ENCODE data around the gene FRYL. TPM values are rescaled to one million over a fixed set of nuclear protein-coding genes. Genes with fewer than 3 reads are reported as not detected.
"Not testable (repeated sequence)": the region's sequence is repeated elsewhere in the genome, so short reads cannot be mapped to it uniquely, and the experiment has no call there.

FRYL gene
- total RNA-seq, 1 donor from 2014 or later: 36.2 TPM

DNA sequence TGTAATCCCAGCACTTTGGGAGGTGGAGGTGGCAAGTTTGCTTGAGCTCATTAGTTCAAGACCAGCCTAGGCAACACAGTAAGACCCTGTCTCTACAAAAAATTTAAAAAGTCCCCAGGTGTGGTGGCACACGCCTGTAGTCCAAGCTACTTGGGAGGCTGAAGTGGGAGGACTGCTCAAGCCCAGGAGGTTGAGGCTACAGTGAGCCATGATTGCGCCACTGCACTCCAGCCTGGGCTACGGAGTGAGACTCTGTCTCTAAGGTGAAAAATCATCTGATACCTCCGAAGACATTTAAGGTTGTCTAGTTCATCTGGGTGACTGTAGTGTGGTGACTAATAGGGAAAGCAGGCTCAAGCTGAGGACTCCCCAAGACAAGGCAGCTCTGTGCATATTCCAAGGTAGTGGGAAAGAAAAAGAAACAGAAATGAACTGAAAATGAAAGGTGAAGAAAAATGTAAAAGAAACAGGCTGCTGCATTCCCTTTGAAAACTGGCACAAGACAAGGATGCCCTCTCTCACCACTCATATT lies 23.3 kb downstream of the FRYL start:
- DNase-seq (ENCODE audit: missing footprints) (no peak), ATAC-seq (no peak)
- intact Hi-C loops (cut with DNase I): no loop called here

DNA sequence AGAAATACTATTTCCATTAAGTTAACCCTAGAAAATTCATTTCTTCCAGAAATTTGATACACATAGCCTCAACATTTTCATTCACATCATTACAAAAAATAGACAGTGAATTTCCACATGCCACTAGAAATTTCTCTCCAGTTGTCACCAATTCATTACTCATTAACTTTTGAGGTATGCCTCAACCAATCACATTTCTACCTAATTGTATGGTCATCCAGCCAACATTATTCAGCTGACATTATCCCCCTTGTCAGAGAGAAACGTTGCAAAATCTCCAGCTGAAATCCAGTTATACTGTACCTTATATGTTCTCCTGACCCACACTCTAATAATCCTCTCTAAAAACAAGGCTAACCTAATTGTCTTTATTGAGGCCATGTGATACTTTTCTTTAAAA lies 24.8 kb downstream of the FRYL start:
- DNase-seq (ENCODE audit: missing footprints) (no peak), ATAC-seq (no peak)

DNA sequence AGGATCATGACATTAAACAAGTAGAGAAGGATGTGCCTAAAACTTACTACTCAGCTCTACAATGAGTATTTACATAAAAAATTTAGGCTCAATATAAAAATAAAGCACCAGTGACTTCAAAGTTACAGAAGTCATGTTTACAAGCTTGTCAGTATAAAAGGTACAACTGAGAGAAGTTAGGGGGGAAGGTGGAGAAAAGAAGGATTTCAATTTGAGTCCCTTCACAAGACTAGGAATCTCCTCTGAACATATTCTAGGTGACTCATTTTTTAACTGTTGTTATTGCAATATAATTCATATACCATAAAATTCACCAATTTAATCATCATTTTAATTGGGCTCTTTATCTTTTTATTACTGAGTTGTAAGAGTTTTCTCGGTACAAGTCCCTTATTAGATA lies 26.9 kb downstream of the FRYL start:
- intact Hi-C loops (cut with DNase I): no loop called here
- no peak for DNase-seq (ENCODE audit: missing footprints)
- ATAC-seq: no peak

More for the DNA sequence above, 24.8 kb downstream of the FRYL start:
- intact Hi-C loops (cut with DNase I): no loop called here

DNA sequence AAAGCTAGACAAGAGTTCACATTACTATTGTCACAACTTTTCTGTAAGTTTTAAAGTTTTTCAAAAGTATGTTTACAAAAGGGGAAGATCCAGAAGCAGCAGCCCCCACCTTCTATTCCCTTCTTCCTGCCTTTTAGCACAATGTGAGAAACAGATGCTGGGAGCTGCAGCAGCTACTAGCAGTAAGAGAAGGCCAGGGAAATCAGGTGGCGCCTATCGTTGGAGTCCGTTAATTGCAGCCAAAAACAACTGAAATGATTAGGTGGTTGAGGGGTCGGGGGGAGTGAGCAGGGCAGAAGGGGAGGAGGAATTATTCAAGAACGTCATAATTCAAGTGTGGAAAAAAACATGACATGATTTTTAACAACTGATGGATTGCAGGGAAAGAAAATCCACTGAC lies 27.4 kb downstream of the FRYL start:
- DNase-seq (ENCODE audit: missing footprints) (no peak), ATAC-seq (no peak)
- intact Hi-C loops (cut with DNase I): no loop called here

DNA sequence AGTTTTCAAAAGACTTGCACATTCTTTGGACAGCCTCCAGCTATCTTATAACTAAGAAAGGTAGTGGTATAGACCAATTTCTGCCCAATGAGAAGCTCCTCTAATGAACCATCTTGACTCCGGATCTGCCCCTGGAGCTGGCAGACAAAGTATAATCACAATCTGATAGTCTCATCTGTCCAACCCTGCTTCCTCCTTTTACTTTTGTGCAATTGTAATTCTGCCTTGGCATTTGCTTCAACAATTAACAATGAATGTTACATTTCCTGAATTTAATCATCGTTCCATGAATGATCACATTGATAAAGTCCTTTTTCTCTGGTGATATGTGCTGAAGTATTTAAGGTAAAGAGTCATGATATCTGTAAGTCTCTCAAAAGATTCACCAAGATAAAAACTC lies 27.8 kb downstream of the FRYL start:
- DNase-seq (ENCODE audit: missing footprints) (no peak), ATAC-seq (no peak)
- intact Hi-C loops (cut with DNase I): no loop called here

DNA sequence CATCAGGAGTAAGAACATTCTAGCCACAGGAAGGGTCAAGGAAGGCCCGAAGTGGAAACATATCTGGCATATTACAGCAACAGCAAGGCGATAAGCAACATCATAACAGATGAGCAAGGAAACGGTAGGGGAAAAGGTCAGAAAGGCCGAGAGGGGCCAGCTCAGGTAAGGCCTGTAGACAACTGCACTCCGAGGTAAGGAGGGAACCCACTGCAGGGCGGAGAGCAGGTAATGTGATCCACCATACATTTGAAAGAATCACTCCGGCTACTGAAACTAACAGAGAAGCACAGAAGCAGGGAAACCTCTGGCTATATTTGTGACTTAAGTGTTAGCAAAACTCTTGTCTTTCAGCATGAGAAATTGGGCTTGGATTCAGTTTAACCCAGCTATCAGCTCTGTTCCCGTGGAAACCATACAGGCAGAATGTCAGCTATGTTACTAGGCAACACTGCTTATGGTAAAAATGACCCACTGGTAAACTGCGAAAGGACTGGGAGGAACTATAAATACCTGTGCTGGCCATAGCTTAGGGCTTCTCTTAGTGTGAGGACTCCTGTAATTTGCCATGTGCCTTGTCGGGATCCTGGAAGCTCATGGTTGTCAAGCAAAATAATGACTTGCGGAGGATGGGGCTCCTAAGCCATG lies 31.0 kb downstream of the FRYL start:
- no peak for DNase-seq (ENCODE audit: missing footprints)
- intact Hi-C loops (cut with DNase I): no loop called here
- peak; percentile 82 for ATAC-seq

DNA sequence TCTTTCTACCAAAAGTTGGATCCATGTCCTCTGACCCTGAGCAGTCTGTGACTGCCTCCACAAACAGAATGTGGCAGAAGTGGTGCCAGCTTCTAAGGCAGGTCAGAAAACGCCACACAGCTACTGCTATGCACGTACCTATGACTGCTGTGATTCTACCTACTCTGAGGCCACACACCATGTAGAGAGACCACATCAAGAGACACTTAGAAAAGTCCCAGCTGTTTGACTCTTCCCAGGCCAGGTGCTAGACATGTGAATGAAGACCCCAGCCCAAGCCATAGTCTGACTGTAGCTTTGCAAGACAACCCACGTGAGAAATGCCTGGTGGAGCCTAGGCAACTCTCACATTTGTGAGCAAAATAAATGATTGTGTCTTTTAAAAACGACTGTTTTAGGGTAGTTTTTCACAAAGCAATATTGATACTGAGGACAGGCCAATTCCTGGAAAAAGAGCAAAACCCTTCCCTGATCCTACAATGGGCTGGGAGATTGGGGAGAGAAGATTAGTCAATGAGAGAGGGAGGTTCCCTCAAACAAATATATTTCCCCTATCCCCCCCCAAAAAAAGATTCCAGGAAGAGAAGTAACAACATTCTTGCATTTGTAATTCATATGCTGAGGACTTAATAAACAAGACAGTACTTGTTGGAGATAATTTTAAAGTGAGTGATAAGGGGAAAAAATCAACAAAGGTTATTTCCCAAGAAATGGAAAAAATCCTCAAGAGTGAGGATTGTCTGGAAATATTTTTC lies 33.3 kb downstream of the FRYL start:
- no peak for ATAC-seq
- DNase-seq (ENCODE audit: missing footprints): no peak
- intact Hi-C loops (cut with DNase I): no loop called here

DNA sequence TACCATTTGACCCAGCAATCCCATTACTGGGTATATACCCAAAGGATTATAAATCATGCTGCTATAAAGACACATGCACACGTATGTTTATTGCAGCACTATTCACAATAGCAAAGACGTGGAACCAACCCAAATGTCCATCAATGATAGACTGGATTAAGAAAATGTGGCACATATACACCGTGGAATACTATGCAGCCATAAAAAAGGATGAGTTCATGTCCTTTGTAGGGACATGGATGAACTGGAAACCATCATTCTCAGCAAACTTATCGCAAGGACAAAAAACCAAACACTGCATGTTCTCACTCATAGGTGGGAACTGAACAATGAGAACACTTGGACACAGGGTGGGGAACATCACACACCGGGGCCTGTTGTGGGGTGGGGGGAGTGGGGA lies 34.9 kb downstream of the FRYL start:
- ATAC-seq; intact Hi-C loops (cut with DNase I); DNase-seq (ENCODE audit: missing footprints): not testable (repeated sequence)

DNA sequence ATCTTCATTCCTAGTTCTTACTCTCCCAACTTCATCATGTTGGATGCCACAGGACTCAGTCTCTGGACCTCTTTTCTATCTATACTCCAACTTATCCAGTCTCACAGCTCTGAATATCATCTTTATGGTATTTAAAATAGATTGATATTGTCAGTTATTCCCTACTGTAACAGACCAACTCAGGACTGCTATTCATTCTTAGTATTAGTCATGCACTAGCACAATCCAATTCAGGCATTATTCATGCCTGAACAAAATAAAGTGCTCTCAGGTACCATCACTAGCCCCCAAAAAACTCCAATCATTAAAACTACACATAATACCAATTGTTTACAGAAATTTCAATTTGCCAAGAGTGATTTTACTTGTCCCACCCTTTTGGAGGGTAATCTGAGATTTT lies 37.7 kb downstream of the FRYL start:
- DNase-seq (ENCODE audit: missing footprints): no peak
- intact Hi-C loops (cut with DNase I): no loop called here
- ATAC-seq: no peak

DNA sequence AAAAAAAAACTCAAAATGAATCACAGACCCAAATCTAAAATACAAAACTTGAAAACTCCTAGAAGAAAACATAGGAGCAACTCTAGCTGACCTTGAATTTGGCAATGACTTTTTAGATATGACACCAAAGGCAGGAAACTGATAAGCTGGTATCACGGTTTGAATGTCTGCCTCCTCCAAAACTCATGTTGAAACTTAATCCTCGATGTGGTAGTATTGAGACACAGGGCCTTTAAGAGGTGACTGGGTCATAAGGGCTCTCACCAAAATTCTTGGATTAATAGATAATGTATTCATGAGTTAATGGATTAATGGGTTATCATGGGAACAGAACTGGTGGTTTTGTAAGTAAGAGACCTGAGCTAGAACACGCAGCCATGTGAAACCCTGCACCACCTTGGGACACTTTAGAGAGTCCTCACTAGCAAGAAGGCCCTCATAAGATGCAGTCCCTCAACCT lies 40.5 kb downstream of the FRYL start:
- DNase-seq (ENCODE audit: missing footprints) (no peak), ATAC-seq (no peak)
- intact Hi-C loops (cut with DNase I): no loop called here

DNA sequence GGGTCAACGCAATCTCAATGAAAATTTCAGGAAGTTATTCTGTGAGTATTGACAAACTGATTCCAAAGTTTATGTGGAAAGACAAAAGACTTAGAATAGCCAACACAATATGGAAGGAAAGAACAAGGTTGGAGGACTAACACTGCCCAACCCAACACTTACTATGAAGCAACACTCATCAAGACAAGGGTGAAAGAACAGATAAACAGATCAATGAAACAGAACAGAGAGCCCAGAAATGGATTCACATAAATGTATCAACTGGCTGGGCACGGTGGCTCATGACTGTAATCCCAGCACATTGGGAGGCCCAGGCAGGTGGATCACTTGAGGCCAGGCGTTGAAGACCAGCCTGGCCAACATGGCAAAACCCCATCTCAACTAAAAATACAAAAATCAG lies 41.2 kb downstream of the FRYL start:
- intact Hi-C loops (cut with DNase I): no loop called here
- DNase-seq (ENCODE audit: missing footprints) (no peak), ATAC-seq (no peak)

DNA sequence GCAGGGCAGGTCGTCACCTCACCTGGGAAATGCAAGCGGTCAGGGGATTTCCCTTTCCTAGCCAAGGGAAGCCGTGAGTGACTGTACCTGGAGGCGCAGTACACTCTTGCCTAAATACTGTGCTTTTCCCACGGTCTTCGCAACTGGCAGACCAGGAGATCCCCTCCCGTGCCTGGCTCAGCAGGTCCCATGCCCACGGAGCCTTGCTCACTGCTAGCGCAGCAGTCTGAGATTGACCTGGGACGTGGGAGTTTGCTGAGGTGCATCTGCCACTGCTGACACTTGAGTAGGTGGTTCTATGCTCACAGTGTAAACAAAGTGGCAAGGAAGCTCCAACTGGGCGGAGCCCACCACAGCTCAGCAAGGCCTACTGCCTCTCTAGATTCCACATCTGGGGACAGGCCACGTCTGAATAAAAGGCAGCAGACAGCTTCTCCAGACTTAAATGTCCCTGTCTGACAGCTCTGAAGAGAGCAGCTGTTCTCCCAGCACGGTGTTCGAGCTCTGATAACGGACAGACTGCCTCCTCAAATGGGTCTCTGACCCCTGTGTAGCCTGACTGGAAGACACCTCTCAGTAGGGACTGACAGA lies 51.1 kb downstream of the FRYL start:
- intact Hi-C loops (cut with DNase I); DNase-seq (ENCODE audit: missing footprints); ATAC-seq: not testable (repeated sequence)

DNA sequence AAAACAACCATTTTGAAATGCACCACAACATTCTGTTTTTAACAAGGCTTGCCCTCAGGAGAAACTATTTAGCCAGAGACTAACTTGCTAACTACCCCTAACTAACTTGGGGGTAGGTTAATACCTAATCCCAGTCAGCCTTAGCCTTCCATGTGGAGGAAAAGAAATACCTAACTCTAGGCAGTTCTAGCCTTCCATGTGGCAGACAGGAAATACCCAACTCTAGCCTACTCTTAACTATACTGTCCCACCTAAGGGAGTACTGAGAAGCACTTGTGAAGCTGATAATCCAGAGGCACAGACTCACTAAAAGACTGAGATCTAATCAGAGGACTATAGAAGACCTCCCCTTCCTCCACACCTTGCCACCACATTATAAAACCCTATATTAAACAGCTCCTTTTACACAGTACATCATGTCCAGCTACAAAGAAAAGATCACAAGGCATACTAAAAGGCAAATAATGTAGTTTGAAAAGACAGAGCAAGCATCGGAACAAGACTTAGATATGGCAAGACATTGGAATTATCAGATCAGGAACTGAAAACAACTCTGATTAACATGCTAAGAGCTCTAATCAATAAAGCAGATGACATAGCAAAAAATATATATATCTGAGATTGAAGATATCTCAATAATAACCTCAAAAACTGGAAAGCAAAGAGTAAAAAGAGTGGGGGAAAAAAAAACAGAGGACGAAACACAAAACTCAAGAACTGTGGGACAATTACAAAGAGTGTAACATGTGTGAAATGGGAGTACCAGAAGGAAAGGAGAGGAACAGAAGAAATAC lies 52.2 kb downstream of the FRYL start:
- DNase-seq (ENCODE audit: missing footprints) (no peak), ATAC-seq (no peak)
- intact Hi-C loops (cut with DNase I): no loop called here

DNA sequence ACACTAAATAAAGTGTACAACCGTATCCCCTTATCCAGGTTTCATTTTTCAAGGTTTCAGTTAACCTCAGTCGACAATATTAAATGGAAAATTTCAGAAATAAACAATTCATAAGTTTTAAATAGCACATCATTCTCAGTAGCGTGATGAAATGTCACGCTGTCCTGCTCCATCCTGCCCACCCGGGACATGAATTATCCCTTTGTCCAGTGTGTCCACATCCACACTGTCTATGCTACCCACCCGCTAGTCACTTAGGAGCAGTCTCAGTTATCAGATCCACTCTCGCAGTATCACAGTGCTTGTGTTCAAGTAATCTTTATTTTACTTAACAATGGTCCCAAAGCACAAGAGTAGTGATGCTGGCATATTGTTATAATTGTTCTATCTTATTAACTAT lies 54.7 kb downstream of the FRYL start:
- ATAC-seq (no peak), DNase-seq (ENCODE audit: missing footprints) (no peak)
- intact Hi-C loops (cut with DNase I): no loop called here

DNA sequence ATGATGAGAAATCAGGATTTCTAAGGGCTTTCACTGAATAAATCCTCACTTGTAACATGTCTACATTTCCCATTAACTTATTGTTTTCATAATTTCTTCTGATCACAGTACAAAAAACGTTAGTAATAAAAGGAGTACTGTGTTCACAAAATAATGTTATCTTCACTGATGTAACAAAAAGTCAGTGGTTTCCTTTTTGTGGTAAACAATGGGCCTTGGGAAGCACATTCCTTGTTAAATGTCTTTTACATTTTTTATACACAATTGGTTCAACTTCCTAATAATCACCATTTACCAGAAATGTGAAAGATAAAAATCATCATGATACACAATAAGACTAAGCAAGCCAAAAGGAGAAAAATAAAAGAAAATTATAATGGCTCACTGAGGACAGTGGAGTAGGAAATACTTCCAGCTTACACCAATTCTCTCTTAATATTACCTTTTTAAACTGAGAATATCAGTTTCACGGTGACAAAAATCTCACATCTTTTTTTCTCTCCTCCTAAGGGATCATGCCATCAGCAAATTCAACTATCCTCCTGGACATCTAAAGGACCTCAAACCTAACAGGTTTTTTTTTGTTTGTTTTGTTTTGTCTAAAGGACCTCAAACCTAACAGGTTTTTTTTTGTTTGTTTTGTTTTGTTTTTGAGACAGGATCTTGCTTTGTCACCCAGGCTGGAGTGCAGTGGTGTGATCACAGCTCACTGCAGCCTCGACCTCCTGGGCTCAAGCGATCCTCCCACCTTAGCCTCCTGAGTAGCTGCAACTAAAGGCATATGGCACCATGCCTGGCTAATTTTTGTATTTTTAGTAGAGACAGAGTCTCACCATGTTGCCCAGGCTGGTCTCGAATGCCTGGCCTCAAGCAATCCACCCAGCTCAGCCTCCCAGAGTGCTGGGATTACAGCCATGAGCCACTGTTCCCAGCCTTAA lies 57.3 kb downstream of the FRYL start:
- DNase-seq (ENCODE audit: missing footprints) (no peak), ATAC-seq (no peak)
- intact Hi-C loops (cut with DNase I): no loop called here

DNA sequence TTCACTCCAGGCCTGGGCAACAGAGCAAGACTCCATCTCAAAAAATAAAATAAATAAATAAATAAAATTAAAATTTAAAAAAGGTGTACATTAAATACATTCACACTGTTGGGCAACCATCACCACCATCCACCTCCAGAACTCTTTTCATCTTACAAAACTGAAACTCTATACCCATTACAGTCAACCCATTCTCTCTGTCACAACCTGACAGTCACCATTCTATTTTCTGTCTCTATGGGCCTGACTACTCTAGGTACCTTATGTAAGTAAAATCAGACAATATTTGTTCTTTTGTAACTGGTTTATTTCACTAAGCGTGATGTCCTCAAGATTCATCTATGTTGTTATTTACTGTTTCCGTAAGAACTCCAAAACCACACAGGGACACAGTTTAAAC lies 59.6 kb downstream of the FRYL start:
- DNase-seq (ENCODE audit: missing footprints) (no peak), ATAC-seq (no peak)

DNA sequence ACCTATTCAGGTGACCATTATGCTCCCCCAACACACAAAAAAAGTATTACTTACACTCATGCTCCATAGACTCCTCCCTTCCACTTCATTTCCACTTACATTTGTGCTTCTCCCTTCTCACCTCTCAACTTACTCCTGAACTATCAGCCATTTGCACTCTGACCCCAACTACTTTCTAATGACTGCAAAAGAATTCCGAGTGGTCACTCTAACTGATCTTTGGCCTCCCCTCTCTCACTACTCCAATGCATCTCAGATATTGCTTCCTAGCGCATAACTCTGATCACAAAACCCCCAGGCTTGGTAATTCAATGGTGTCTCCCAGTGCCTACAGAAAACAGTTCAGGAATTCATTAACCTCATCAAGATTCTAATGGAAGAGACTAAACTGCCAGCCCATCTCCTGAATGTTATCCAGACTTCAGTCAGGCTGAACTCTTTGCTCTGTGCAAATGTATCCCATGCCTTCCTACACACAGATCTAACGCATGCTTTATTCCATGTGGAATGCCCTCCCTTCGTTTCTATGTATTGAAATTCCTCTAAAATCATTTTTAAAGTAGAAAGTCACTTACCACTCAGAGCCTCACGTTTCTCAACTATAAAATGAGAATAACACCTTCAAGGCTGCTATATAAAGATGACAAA lies 61.1 kb downstream of the FRYL start:
- DNase-seq (ENCODE audit: missing footprints) (no peak), ATAC-seq (no peak)
- intact Hi-C loops (cut with DNase I): no loop called here

More for the DNA sequence above, 59.6 kb downstream of the FRYL start:
- intact Hi-C loops (cut with DNase I): no loop called here

DNA sequence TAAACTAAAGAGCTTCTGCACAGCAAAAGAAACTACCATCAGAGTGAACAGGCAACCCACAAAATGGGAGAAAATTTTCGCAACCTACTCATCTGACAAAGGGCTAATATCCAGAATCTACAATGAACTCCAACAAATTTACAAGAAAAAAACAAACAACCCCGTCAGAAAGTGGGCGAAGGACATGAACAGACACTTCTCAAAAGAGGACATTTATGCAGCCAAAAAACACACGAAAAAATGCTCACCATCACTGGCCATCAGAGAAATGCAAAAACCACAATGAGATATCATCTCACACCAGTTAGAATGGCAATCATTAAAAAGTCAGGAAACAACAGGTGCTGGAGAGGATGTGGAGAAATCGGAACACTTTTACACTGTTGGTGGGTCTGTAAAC lies 63.8 kb downstream of the FRYL start:
- DNase-seq (ENCODE audit: missing footprints); ATAC-seq; intact Hi-C loops (cut with DNase I): not testable (repeated sequence)
